ENCODE measurements around the gene GPC6.
"Not testable (repeated sequence)": the region's sequence is repeated elsewhere in the genome, so short reads cannot be mapped to it uniquely, and the experiment has no call there.

Gene GPC6

DNA sequence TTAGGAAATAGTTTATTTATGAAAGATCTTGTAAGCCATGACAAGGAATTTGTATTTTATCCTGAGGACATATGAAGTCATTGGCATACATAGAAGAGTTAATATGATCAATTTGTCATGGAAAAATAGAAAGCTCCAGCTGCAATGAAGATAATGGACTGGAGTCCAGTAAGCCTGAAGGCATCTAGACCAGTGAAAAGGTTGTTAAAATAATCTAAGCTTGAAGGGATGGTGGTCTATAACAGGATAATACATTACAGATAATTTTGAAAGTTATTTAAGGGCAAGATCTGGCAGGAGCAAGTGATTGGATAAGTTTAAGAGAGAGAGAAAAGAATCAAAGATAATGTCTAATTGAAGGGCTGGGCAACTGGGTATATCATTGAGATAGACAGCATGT, 224.2 kb downstream of the GPC6 start:
- no peak for DNase-seq

GRCh38 chr13:93454676-93455235, 228.1 kb downstream of the GPC6 start:
- not testable (repeated sequence) for DNase-seq

DNA sequence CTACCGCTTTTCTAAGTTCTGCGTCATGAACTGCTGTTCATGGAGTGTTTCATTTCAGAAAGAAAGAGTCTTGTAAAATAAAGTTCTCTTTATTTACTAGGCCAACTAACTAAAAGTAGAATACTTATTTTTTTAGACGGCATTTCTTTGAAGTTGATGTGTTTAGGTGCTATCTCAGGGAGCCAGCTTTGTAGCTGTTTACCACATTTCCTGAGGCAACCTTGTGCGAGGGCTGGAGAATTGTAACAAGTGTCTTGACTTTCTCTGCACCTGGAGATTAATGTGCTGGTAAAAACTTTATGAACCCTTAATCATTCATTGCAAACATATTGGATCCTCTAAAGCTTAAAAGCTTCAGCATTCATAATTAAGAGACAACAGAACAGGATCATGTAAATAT, 229.3 kb downstream of the GPC6 start:
- no peak for DNase-seq

- DNase-seq = no peak
Observed at GRCh38 chr13:93460005-93460404, 233.4 kb downstream of the GPC6 start.

DNA sequence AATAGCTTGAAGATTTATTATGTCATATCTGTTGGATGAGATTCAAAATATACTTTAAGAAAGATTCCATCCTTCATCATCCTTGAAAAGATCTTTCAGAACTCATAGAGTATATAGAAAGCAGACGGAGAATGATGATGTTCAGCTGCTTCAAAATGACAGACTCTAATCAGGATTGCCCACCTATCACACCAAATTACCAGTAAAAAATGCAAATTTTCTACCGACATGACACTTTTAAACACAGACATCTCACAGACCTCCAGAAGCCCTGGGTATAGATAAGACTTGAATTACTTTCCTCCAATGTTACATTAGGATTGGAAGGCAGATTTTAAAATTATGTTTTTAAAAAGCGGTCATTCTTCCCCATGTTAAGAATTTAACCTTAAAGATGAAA, 235.5 kb downstream of the GPC6 start:
- DNase-seq = no peak

DNA sequence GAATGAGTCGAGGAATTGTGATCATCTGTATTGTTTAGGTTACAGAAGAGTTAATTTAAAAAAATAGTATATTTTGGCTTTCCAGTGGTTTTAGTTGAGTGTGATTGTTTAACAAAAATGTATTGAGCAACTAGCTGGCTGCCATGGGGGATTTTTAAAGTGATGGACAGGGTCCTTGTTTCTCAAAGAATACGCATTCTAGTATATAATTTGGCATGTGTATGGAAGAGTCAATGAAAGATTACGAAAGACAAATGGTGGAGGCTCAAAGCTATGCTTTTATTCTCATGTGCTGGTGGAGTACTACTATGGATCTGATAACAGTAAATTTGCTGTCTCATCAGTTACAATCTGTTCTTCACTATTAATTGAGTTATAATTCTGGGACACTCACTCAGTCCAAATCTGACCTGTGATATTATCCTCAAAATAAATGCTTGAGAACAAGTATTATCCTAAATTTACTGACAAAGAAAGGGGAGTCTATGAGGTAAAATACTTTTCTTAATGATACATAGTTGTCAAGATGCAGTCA, 240.0 kb downstream of the GPC6 start:
- no peak for DNase-seq

DNA sequence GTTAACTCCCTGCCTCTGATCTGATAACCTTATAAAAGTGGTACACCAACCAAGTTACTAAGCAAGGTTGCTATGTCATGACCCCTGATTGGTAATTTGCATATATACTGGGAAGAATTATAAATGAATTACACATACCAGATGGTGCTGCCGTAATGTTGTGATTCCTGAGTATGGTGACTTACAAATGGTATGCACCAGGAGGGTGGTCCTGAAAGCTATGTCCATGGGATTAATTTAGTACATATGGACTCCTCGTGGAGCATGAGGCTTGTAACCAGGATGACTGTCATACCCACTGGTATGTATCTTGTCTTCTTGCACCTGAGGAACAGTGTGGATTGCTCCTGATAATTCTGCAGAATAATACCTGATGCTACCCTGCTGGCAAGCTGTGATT, 240.6 kb downstream of the GPC6 start:
- DNase-seq = no peak

DNA sequence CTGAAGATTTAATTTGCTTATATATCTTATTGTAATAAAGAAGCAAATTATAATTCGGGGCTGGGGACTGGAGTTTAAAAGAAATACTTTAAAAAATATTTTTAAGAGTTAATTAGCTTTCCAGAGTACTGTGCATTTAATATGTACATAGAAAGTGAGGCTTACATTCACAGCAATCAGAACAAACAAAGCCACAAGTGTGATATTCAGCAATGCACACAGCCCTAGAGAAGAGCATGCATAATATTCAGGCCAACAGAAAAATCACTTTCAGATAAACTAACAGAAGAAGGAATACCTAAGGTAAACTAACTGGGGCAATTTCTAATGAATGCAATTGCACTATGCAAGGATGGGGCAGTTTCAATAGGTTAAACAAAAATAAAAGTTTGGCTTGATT, 241.8 kb downstream of the GPC6 start:
- DNase-seq = no peak

DNA sequence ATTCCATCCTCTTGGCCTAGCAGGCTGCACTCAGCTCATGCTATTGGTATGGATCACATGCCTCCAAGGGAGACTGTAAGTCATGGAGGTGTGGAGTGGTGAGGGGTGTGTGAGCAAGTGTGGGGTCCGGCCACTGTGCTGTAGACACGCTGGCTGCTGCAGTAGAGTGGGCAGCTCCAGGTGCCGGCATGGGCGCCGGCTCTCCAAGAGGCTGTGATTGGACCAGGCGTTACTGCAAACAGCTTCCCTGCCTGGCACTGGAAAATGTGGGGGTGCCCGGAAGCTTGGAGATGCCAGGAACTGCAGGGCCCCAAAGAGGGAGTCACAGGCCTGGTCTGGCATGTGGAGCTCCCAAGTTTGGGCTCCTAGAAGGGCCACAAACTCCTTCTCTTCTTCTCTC, 245.7 kb downstream of the GPC6 start:
- no peak for DNase-seq

GRCh38 chr13:93472814-93473296, 246.2 kb downstream of the GPC6 start:
- no peak for DNase-seq

DNA sequence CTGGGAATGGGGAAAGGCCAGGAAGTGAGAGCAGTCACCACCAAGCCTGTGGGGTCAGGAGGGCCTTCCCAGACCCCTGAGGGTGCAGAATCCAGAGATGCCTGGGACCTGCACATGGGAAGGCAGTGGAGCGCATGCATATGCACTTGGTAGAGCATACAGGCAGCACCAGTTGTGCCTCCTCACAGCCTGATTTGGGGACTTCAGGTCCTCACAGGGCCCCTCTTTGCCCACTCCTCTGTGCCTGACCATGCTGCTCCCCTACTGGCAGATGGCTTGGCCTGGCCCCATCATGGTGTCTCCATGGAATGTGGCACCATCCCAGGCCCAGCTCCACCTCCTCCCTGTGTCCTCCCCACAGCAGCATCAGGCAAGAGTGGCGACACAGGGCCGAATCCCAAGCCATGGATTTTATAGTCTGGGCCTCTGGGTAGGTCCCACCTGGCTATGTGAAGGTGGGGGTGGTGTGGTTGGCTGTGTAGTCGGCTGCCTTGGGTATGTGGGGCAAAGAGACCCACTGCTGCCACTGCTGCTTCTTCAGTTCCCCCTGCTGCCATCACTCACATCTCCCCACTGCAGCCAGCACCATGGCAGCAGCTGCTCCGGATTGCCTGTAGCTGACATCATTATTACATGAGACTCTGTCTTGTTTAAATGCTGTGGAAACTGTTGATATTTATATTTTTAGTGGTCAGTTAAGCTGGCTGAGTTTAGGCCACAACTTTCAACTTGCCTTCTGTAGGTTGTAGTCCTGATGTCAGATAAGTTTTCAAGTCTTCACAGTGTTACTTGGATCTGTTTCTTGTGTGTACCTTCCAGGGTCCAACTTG, 247.0 kb downstream of the GPC6 start:
- DNase-seq = no peak

GRCh38 chr13:93476175-93476574, 249.6 kb downstream of the GPC6 start:
- no peak for DNase-seq

- no peak for DNase-seq
Observed at GRCh38 chr13:93477238-93477637, 250.6 kb downstream of the GPC6 start.

GRCh38 chr13:93480553-93481106, 254.0 kb downstream of the GPC6 start:
- DNase-seq = no peak

DNA sequence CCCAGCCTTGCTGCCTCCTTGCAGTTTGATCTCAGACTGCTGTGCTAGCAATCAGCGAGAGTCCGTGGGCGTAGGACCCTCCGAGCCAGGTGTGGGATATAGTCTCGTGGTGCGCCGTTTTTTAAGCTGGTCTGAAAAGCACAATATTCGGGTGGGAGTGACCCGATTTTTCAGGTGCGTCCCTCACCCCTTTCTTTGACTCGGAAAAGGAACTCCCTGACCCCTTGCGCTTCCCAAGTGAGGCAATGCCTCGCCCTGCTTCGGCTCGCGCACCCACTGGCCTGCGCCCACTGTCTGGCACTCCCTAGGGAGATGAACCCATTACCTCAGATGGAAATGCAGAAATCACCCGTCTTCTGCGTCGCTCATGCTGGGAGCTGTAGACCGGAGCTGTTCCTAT, 269.5 kb downstream of the GPC6 start:
- not testable (repeated sequence) for DNase-seq

GRCh38 chr13:93496985-93497673, 270.5 kb downstream of the GPC6 start:
- DNase-seq = no peak

DNA sequence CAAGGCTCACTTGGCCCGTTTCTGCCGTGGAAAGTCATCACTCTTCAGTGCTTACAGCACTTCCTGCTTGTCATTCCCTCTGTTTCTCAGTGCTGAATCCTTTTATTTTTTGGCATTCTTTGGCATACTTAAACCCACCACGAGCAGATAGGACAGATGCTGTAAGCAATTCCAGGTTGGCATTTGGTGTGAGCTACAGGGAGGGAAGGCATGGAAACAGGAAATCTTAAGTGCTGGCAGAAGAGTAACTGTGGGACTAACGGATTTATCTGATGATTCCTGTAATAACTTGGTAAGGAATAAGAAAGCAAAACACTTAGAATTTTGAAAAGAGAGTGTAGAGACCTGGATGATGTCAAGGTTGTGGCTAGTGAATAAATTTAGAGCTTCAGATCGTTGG, 273.4 kb downstream of the GPC6 start:
- DNase-seq = no peak

GRCh38 chr13:93502071-93502470, 275.5 kb downstream of the GPC6 start:
- DNase-seq = no peak

DNA sequence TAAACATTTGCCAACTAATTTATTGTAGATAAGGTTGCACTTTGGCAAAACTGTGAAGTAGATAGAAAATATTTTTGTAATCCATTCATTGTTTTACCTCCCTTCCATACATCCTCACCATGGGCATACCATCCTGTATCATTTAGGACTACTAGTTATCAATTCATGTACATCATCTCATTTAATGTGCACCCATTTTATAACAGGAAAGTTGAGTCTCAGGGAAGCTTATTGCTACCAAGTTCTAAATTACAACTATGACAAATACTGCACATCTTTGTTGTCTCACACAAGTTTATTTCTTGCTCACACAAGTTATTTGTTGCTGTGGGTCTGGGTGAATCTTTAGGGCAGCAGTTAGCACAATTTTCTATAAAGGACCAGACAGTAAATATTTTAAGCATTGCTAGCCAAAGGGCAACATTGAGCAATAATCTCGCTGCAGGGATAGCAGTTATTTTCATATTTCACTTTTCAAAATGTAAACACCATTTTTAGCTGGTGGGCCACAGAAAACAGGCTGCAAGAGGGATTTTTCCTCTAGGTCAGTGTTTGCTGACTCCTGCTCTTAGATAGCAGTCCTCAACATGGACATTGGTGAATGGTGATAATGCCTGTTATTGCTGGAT, 276.5 kb downstream of the GPC6 start:
- no peak for DNase-seq

GRCh38 chr13:93505104-93505952, 278.7 kb downstream of the GPC6 start:
- no peak for DNase-seq

GRCh38 chr13:93511011-93511410, 284.4 kb downstream of the GPC6 start:
- no peak for DNase-seq

DNA sequence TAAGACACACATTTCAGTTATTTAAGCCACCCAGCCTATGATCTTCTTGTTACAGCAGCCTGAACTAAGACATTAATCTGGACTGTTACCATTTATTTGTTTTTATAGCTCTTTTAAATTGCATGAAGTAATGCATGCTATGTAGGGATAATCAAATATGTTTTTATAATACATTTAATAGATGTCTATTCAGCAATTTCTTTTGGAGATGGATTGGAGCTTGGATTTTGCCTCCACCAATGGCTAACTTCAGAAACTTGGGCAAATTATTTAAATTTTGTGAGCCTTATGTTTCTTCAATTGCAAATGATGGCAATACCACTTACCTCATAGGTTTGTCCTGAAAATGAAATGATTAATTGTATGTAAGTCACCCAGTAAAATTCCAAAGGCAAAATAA, 288.7 kb downstream of the GPC6 start:
- no peak for DNase-seq
